Superior temporal gyrus (tissue), 1 donor: ENCODE results near the gene CCDC148.

ENCODE experiments used
- DNase-seq: peaks from one replicate; pipeline ENCODE4 v3.0.0-alpha.2; 2016; ENCODE audit errors: extremely low spot score

Gene CCDC148

GRCh38 chr2:158174956-158175355 is 281.6 kb downstream of the CCDC148 start:
- DNase-seq, result no peak

- DNase-seq, result no peak
These were observed 282.1 kb downstream of the CCDC148 start for GRCh38 chr2:158174495-158174894.

GRCh38 chr2:158172719-158173118 is 283.8 kb downstream of the CCDC148 start:
- no peak for DNase-seq

GRCh38 chr2:158154596-158154995 is 302.0 kb downstream of the CCDC148 start:
- no peak for DNase-seq

- DNase-seq, result no peak
These were observed 303.1 kb downstream of the CCDC148 start for GRCh38 chr2:158153270-158154015.

GRCh38 chr2:158144914-158145625 is 311.5 kb downstream of the CCDC148 start:
- no peak for DNase-seq

GRCh38 chr2:158143703-158144360 is 312.7 kb downstream of the CCDC148 start:
- no peak for DNase-seq

GRCh38 chr2:158142568-158143332 is 313.8 kb downstream of the CCDC148 start:
- no peak for DNase-seq

GRCh38 chr2:158142165-158142564 is 314.4 kb downstream of the CCDC148 start:
- DNase-seq, result no peak

- DNase-seq, result no peak
These were observed 316.4 kb downstream of the CCDC148 start for GRCh38 chr2:158140201-158140600.

- DNase-seq, result no peak
These were observed 318.3 kb downstream of the CCDC148 start for GRCh38 chr2:158138255-158138654.

- DNase-seq, result no peak
These were observed 321.5 kb downstream of the CCDC148 start for GRCh38 chr2:158135096-158135495.

GRCh38 chr2:158134655-158135054 is 321.9 kb downstream of the CCDC148 start:
- DNase-seq, result no peak

GRCh38 chr2:158134055-158134454 is 322.5 kb downstream of the CCDC148 start:
- DNase-seq, result no peak

GRCh38 chr2:158131919-158132566 is 324.5 kb downstream of the CCDC148 start:
- no peak for DNase-seq

- DNase-seq, result no peak
These were observed 325.1 kb downstream of the CCDC148 start for GRCh38 chr2:158131483-158131912.

GRCh38 chr2:158130832-158131473 is 325.6 kb downstream of the CCDC148 start:
- DNase-seq, result no peak

- DNase-seq, result no peak
These were observed 327.5 kb downstream of the CCDC148 start for GRCh38 chr2:158129037-158129436.

- no peak for DNase-seq
These were observed 328.2 kb downstream of the CCDC148 start for GRCh38 chr2:158128168-158128973.

- DNase-seq, result no peak
These were observed 329.2 kb downstream of the CCDC148 start for GRCh38 chr2:158127380-158127804.
